CD14-positive monocyte (primary cell): ENCODE results near the gene ZBTB14. TPM values are rescaled to one million over a fixed set of nuclear protein-coding genes. Genes with fewer than 3 reads are reported as not detected.

ENCODE experiments used
- DNase-seq, 3 donors: peaks; one replicate each; pipeline ENCODE4 v3.0.0-alpha.2; 2011 to 2022
- H2AFZ ChIP-seq: 2 replicates; pipeline ENCODE4 v1.6.0; 2012; ENCODE audit warnings: mild to moderate bottlenecking, low read depth, low read length, inconsistent platforms; ENCODE audit not compliant: insufficient read depth, poor library complexity, severe bottlenecking
- H3K27ac ChIP-seq, 2 donors: 1 replicate in 1 of 2; 2 replicates in 1 of 2; pipeline ENCODE4 v1.5.1; 2012 to 2013; ENCODE audit warnings: low read length in 2 of 2, control low read depth in 1 of 2, inconsistent platforms in 1 of 2, low read depth in 1 of 2, mild to moderate bottlenecking in 1 of 2
- H3K27me3 ChIP-seq, 2 donors: one replicate each; pipeline versions ENCODE4 v1.6.0 to v1.6.1; 2011 to 2013; ENCODE audit warnings: low read length in 2 of 2; ENCODE audit not compliant: control insufficient read depth in 2 of 2, insufficient read depth in 2 of 2
- H3K36me3 ChIP-seq, 2 donors: replicated peaks in 1 of 2; 1 replicate in 1 of 2; 2 replicates in 1 of 2; pipeline versions ENCODE4 v1.5.1 to v1.6.1; 2012 to 2013; ENCODE audit warnings: low read length in 2 of 2, control low read depth in 1 of 2, inconsistent platforms in 1 of 2, mild to moderate bottlenecking in 1 of 2; ENCODE audit not compliant: insufficient read depth in 2 of 2, control insufficient read depth in 1 of 2
- H3K4me1 ChIP-seq, 2 donors: 1 replicate in 1 of 2; 2 replicates in 1 of 2; pipeline versions ENCODE4 v1.5.1 to v1.6.1; 2012 to 2013; ENCODE audit warnings: low read length in 2 of 2, control low read depth in 1 of 2, inconsistent platforms in 1 of 2, mild to moderate bottlenecking in 1 of 2, moderate library complexity in 1 of 2; ENCODE audit not compliant: insufficient read depth in 2 of 2, control insufficient read depth in 1 of 2
- H3K4me2 ChIP-seq: replicated peaks from 2 replicates; pipeline ENCODE3; 2012; ENCODE audit warnings: low read length, moderate library complexity, mild to moderate bottlenecking; ENCODE audit not compliant: poor library complexity, severe bottlenecking; ENCODE audit errors: extremely low read depth
- H3K4me3 ChIP-seq, 3 experiments: fragments of 200-600 bp in 1 of 3; sonication (generic) in 1 of 3; replicated peaks in 1 of 3; 1 replicate in 2 of 3; 2 replicates in 1 of 3; pipeline ENCODE4 v1.5.1; 2011 to 2013; ENCODE audit warnings: low read length in 3 of 3, mild to moderate bottlenecking in 3 of 3, control low read depth in 2 of 3, low read depth in 2 of 3, inconsistent platforms in 1 of 3, moderate library complexity in 1 of 3
- H3K79me2 ChIP-seq: 2 replicates; pipeline ENCODE4 v1.6.0; 2012; ENCODE audit warnings: mild to moderate bottlenecking, control low read depth, inconsistent platforms, low read length, moderate library complexity; ENCODE audit not compliant: insufficient read depth
- H3K9ac ChIP-seq: 2 replicates; pipeline ENCODE4 v1.6.0; 2017; ENCODE audit warnings: low read length, mild to moderate bottlenecking; ENCODE audit not compliant: insufficient read depth, poor library complexity, severe bottlenecking
- H3K9me3 ChIP-seq, 2 donors: replicated peaks in 1 of 2; 1 replicate in 1 of 2; 2 replicates in 1 of 2; pipeline versions ENCODE4 v1.5.1 to v1.6.1; 2012 to 2013; ENCODE audit warnings: low read length in 2 of 2, control low read depth in 1 of 2; ENCODE audit not compliant: control insufficient read depth in 1 of 2, insufficient read depth in 1 of 2
- H4K20me1 ChIP-seq: 2 replicates; pipeline ENCODE4 v1.6.0; 2012; ENCODE audit warnings: mild to moderate bottlenecking, low read length, control low read depth, moderate library complexity; ENCODE audit not compliant: insufficient read depth
- H3K27ac Mint-ChIP-seq, 7 donors: one replicate each; pipeline ENCODE4 v1.8.0; 2020; ENCODE audit warnings: mild to moderate bottlenecking in 7 of 7, mixed read lengths in 7 of 7, moderate library complexity in 6 of 7, inconsistent platforms in 2 of 7
- H3K27me3 Mint-ChIP-seq, 3 donors: one replicate each; pipeline ENCODE4 v1.8.0; 2021 to 2022; ENCODE audit warnings: low read depth in 3 of 3, mild to moderate bottlenecking in 3 of 3, mixed read lengths in 3 of 3, moderate library complexity in 3 of 3, inconsistent platforms in 1 of 3
- H3K36me3 Mint-ChIP-seq, 2 donors: one replicate each; pipeline ENCODE4 v1.8.0; 2020; ENCODE audit warnings: mixed read lengths in 2 of 2, inconsistent platforms in 1 of 2, mild to moderate bottlenecking in 1 of 2
- H3K4me1 Mint-ChIP-seq: one replicate; pipeline ENCODE4 v1.8.0; 2020; ENCODE audit warnings: mild to moderate bottlenecking, mixed read lengths
- H3K4me3 Mint-ChIP-seq, 2 donors: one replicate each; pipeline ENCODE4 v1.8.0; 2020; ENCODE audit warnings: mild to moderate bottlenecking in 2 of 2, mixed read lengths in 2 of 2, moderate library complexity in 1 of 2
- H3K9me3 Mint-ChIP-seq, 7 donors: one replicate each; pipeline ENCODE4 v1.8.0; 2020 to 2022; ENCODE audit warnings: mixed read lengths in 7 of 7, mild to moderate bottlenecking in 6 of 7, moderate library complexity in 6 of 7, inconsistent platforms in 2 of 7
- CTCF ChIP-seq: fragments of 200-600 bp; IDR thresholded peaks from one replicate; pipeline ENCODE4 v1.8.0; 2022; ENCODE audit warnings: antibody characterized with exemption, mild to moderate bottlenecking
- WGBS: methylation state at CpG from one replicate; pipeline ENCODE4 v1.1.5; 2013; ENCODE audit warnings: missing lambda C conversion rate; ENCODE audit not compliant: insufficient coverage; 5-methylcytosine and 5-hydroxymethylcytosine counted together
- intact Hi-C, 2 donors: fragments of 100-400 bp; cut with micrococcal nuclease; formaldehyde crosslinking; loops; one replicate each; pipeline versions ENCODE4 v1.15.0 to v1.15.1; 2023
- polyA plus RNA-seq, 3 donors: library from polyadenylated mRNA; depleted of rRNA in 1 of 3; unstranded in 2 of 3; stranded (reverse) in 1 of 3; fragments of 300-500 nt in 2 of 3; fragments of >200 nt in 1 of 3; fragmentation: Illumina TruSeq in 2 of 3; gene quantifications; 1 replicate in 2 of 3; 2 replicates in 1 of 3; pipeline ENCODE4 v1.2.3, GENCODE V29; 2012 to 2021

ZBTB14 gene
- polyA plus RNA-seq, 3 donors = 6.8 to 10.0 (median 7.5) TPM

DNA sequence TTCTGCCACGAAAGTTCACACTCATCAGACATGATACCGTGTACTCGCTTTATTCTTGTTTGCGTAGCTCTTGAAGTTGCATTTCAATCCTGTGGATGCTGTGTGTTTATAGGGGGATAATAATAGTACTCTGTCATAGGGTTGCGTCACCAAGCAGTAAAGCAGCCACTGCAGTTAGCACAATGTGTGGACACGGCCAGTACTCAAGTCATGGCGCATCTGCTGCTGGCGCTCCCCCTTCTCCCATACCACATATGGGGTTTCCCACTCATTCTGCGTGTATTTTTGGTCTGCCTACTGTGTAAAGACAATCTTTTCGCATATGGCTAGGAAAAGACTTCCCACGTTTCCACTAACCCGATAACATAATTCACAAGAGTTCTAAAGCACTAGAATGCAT is 2.1 kb upstream of the ZBTB14 start:
- intact Hi-C loops = loop anchor here in 1 of 2 donors (5.0 to 10.0 kb wide), 3 partner anchors 60 to 1117 kb away; partner anchors contain the start of gene L3MBTL4
- Histone ChIP-seq H3K4me3 (peak overlapping the region in 1 of 3 experiments; percentile 90), H3K27ac (no peak overlapping the region), H3K9ac (no peak overlapping the region), H4K20me1 (no peaks in the 10 kb centered on the region), H3K4me1 (peaks cover 20 to 26% of the 10 kb centered on the region in 2 donors), H3K27me3 (peaks cover 0 to 5% of the 10 kb centered on the region in 2 donors), H2AFZ (no peak overlapping the region), H3K9me3 (no peaks in the 10 kb centered on the region), H3K4me2 (peak overlapping the region; percentile 90), H3K36me3 (peaks cover 2% of the 10 kb centered on the region in 2 donors), H3K79me2 (peaks cover 15% of the 10 kb centered on the region)
- 82% methylated on average over 5 of the region's 12 CpGs for WGBS
- no peak for DNase-seq
- Mint-ChIP-seq H3K9me3 (no peaks in the 10 kb centered on the region), H3K27ac (peak overlapping the region in 2 of 7 donors; percentile 31 to 68), H3K4me1 (peaks cover 19% of the 10 kb centered on the region), H3K27me3 (peaks cover 3 to 10% (median 7%) of the 10 kb centered on the region in 3 donors), H3K4me3 (no peak overlapping the region), H3K36me3 (no peaks in the 10 kb centered on the region)
- no peak for TF ChIP-seq CTCF

GRCh38 chr18:5296706-5297320 is 1.3 kb upstream of the ZBTB14 start:
- H3K4me1 Mint-ChIP-seq = peaks cover 19% of the 10 kb centered on the region
- no peak for TF ChIP-seq CTCF
- H3K79me2 ChIP-seq = peaks cover 20% of the 10 kb centered on the region
- peak overlapping the region; percentile 63 to 90 (median 89) for H3K4me3 ChIP-seq
- peaks cover 3 to 6% (median 4%) of the 10 kb centered on the region in 3 donors for H3K27me3 Mint-ChIP-seq
- H3K9ac ChIP-seq = peak overlapping the region; percentile 89
- WGBS = under 1% methylated on average over 33 of the region's 36 CpGs
- H3K9me3 Mint-ChIP-seq = no peaks in the 10 kb centered on the region
- H3K4me2 ChIP-seq = peak overlapping the region; percentile 90
- H3K4me1 ChIP-seq = peaks cover 20 to 26% of the 10 kb centered on the region in 2 donors
- H3K9me3 ChIP-seq = no peaks in the 10 kb centered on the region
- peaks cover 5% of the 10 kb centered on the region in 2 donors for H3K36me3 Mint-ChIP-seq
- peak; percentile 52 to 77 (median 71) for DNase-seq
- intact Hi-C loops = loop anchor here in 1 of 2 donors (5.0 to 10.0 kb wide), 3 partner anchors 60 to 1118 kb away; partner anchors contain the start of gene L3MBTL4
- H3K27me3 ChIP-seq = peaks cover 0 to 5% of the 10 kb centered on the region in 2 donors
- peak overlapping the region; percentile 91 to 94 for H3K27ac ChIP-seq
- peak overlapping the region; percentile 91 to 96 (median 95) for H3K27ac Mint-ChIP-seq
- H3K36me3 ChIP-seq = peaks cover 7 to 10% of the 10 kb centered on the region in 2 donors
- peak overlapping the region; percentile 94 for H2AFZ ChIP-seq
- H4K20me1 ChIP-seq = no peaks in the 10 kb centered on the region
- peak overlapping the region; percentile 96 for H3K4me3 Mint-ChIP-seq
